Thyroid gland (tissue), 4 donors: ENCODE data around the gene IL1F10.

ENCODE experiments used
- POLR2A ChIP-seq, 2 donors: fragments of 450-650 bp; IDR thresholded peaks; one replicate each; pipeline ENCODE4 v1.6.1; 2017; ENCODE audit warnings: antibody characterized with exemption in 2 of 2, mild to moderate bottlenecking in 2 of 2, moderate library complexity in 1 of 2
- TF ChIP-seq, protein P1 (sequence below), 6 experiments: fragments of 200-600 bp in 3 of 6; fragments of 450-650 bp in 3 of 6; sonication (generic) in 3 of 6; IDR thresholded peaks; one replicate each; pipeline ENCODE4 v1.5.1; 2016 to 2019; ENCODE audit warnings: antibody characterized with exemption in 6 of 6, mild to moderate bottlenecking in 2 of 6, inconsistent platforms in 1 of 6, moderate library complexity in 1 of 6

DNA sequence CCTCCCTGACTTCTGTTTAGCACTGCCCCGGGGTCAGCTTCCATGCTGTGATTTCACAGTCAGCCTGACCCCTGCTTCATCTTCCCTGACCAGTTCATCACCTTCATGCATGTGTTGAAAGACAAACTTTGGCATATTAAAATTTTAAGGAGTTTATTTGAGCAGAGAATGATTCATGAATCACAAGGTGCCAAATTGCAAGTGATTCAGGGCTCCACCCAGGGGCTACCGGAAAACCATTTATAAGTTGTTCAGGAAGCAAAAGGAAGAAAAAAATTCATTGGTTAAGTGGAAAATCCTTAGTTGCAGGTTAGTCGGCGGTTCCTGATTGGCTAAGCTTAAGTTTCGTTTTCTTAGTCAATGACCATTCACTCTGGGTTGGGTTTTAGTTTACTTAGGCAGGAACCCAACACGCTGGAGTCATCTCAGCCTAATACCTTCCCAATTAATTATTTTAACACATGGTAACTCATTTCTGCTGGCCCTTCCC is 10.6 kb downstream of the IL1F10 start:
- TF ChIP-seq, protein P1, sequence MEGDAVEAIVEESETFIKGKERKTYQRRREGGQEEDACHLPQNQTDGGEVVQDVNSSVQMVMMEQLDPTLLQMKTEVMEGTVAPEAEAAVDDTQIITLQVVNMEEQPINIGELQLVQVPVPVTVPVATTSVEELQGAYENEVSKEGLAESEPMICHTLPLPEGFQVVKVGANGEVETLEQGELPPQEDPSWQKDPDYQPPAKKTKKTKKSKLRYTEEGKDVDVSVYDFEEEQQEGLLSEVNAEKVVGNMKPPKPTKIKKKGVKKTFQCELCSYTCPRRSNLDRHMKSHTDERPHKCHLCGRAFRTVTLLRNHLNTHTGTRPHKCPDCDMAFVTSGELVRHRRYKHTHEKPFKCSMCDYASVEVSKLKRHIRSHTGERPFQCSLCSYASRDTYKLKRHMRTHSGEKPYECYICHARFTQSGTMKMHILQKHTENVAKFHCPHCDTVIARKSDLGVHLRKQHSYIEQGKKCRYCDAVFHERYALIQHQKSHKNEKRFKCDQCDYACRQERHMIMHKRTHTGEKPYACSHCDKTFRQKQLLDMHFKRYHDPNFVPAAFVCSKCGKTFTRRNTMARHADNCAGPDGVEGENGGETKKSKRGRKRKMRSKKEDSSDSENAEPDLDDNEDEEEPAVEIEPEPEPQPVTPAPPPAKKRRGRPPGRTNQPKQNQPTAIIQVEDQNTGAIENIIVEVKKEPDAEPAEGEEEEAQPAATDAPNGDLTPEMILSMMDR (IDR thresholded peaks at IDR 0.05) = no peak
- no peak for TF ChIP-seq POLR2A (IDR thresholded peaks at IDR 0.05)
